Gastroesophageal sphincter (tissue), 3 donors: ENCODE data around the gene TSC22D3.
A peak's percentile ranks its signal among the peaks of the same experiment; 100 is the strongest.

Experiments
- CTCF ChIP-seq, 4 experiments: fragments of 200-600 bp in 2 of 4; fragments of 450-650 bp in 2 of 4; sonication (generic) in 1 of 4; IDR thresholded peaks; one replicate each; pipeline ENCODE4 v1.5.1; 2017 to 2019; ENCODE audit warnings: antibody characterized with exemption in 4 of 4, mild to moderate bottlenecking in 2 of 4, moderate library complexity in 2 of 4
- POLR2A ChIP-seq, 2 donors: fragments of 450-650 bp; IDR thresholded peaks; one replicate each; pipeline ENCODE4 v1.6.1; 2017; ENCODE audit warnings: antibody characterized with exemption in 2 of 2, mild to moderate bottlenecking in 2 of 2, moderate library complexity in 1 of 2
- POLR2AphosphoS5 ChIP-seq: sonication (generic); formaldehyde crosslinking; IDR thresholded peaks from one replicate; pipeline ENCODE4 v1.6.1; 2017; ENCODE audit warnings: antibody characterized with exemption

- no peak for TF ChIP-seq CTCF (IDR thresholded peaks at IDR 0.05)
- peak; percentile 22 to 23 for TF ChIP-seq POLR2A (IDR thresholded peaks at IDR 0.05)
- peak; percentile 66 for TF ChIP-seq POLR2AphosphoS5
Measured at GRCh38 chrX:107675823-107676555, 99.6 kb downstream of the TSC22D3 start.
